Measurements from ENCODE around the gene ST6GALNAC1. TPM values are rescaled to one million over a fixed set of nuclear protein-coding genes. Genes with fewer than 3 reads are reported as not detected.

ST6GALNAC1 gene
- total and polyA plus RNA-seq, 2 donors from 2014 or later = 0.31 TPM; not detected in 1

GRCh38 chr17:76678330-76678729 is 34.8 kb upstream of the ST6GALNAC1 start:
- H3K4me3 ChIP-seq (ENCODE audit: low read length in 3 of 3) = no peak overlapping the region
- H3K9ac ChIP-seq (ENCODE audit: low read length in 3 of 3) = no peak overlapping the region
- DNase-seq (peak in 1 of 5 donors; percentile 59), FAIRE-seq (no peak)
- no peaks in the 10 kb centered on the region for H3K9me3 ChIP-seq (ENCODE audit: control insufficient read depth in 2 of 3, insufficient read depth in 1 of 3, low read length in 3 of 3)
- H3K27ac ChIP-seq (ENCODE audit: low read depth in 2 of 2, low read length in 2 of 2) = no peak overlapping the region
- intact Hi-C loops (cut with DNase I) = no loop called here
- H3K27me3 ChIP-seq (ENCODE audit: control insufficient read depth, insufficient read depth, low read length) = no peaks in the 10 kb centered on the region
- no peak for TF ChIP-seq CTCF (IDR thresholded peaks at IDR 0.05; ENCODE audit: borderline replicate concordance, extremely low read depth, insufficient read depth)
- peaks cover 0 to 7% (median 0%) of the 10 kb centered on the region in 3 donors for H3K36me3 ChIP-seq (ENCODE audit: control insufficient read depth in 2 of 3, insufficient read depth in 3 of 3, low read length in 3 of 3)
- peaks cover 0 to 2% (median 0%) of the 10 kb centered on the region in 3 donors for H3K4me1 ChIP-seq (ENCODE audit: control insufficient read depth in 2 of 3, insufficient read depth in 2 of 3, low read depth in 1 of 3, low read length in 3 of 3)

- TF ChIP-seq CTCF (IDR thresholded peaks at IDR 0.05; ENCODE audit: borderline replicate concordance, extremely low read depth, insufficient read depth) = no peak
- FAIRE-seq = no peak
- peak in 1 of 5 donors; percentile 54 for DNase-seq
Observed at GRCh38 chr17:76677406-76677805, 33.8 kb upstream of the ST6GALNAC1 start.

GRCh38 chr17:76676629-76677028 is 33.1 kb upstream of the ST6GALNAC1 start:
- Histone ChIP-seq H3K9me3 (ENCODE audit: control insufficient read depth in 2 of 3, insufficient read depth in 1 of 3, low read length in 3 of 3) (no peaks in the 10 kb centered on the region), H3K4me3 (ENCODE audit: low read length in 3 of 3) (no peak overlapping the region), H3K36me3 (ENCODE audit: control insufficient read depth in 2 of 3, insufficient read depth in 3 of 3, low read length in 3 of 3) (no peaks in the 10 kb centered on the region), H3K4me1 (ENCODE audit: control insufficient read depth in 2 of 3, insufficient read depth in 2 of 3, low read depth in 1 of 3, low read length in 3 of 3) (peaks cover 0 to 6% (median 5%) of the 10 kb centered on the region in 3 donors), H3K27me3 (ENCODE audit: control insufficient read depth, insufficient read depth, low read length) (no peaks in the 10 kb centered on the region), H3K27ac (ENCODE audit: low read depth in 2 of 2, low read length in 2 of 2) (no peak overlapping the region), H3K9ac (ENCODE audit: low read length in 3 of 3) (no peak overlapping the region)
- intact Hi-C loops (cut with DNase I) = no loop called here
- no peak for DNase-seq
- FAIRE-seq = no peak
- TF ChIP-seq CTCF (IDR thresholded peaks at IDR 0.05; ENCODE audit: borderline replicate concordance, extremely low read depth, insufficient read depth) = no peak

More at GRCh38 chr17:76677406-76677805, 33.8 kb upstream of the ST6GALNAC1 start:
- Histone ChIP-seq H3K9me3 (ENCODE audit: control insufficient read depth in 2 of 3, insufficient read depth in 1 of 3, low read length in 3 of 3) (no peaks in the 10 kb centered on the region), H3K27me3 (ENCODE audit: control insufficient read depth, insufficient read depth, low read length) (no peaks in the 10 kb centered on the region), H3K9ac (ENCODE audit: low read length in 3 of 3) (no peak overlapping the region), H3K4me3 (ENCODE audit: low read length in 3 of 3) (no peak overlapping the region), H3K27ac (ENCODE audit: low read depth in 2 of 2, low read length in 2 of 2) (no peak overlapping the region), H3K4me1 (ENCODE audit: control insufficient read depth in 2 of 3, insufficient read depth in 2 of 3, low read depth in 1 of 3, low read length in 3 of 3) (peaks cover 0 to 4% (median 4%) of the 10 kb centered on the region in 3 donors), H3K36me3 (ENCODE audit: control insufficient read depth in 2 of 3, insufficient read depth in 3 of 3, low read length in 3 of 3) (peaks cover 0 to 4% (median 0%) of the 10 kb centered on the region in 3 donors)
- intact Hi-C loops (cut with DNase I) = no loop called here

- no peak overlapping the region for H3K9ac ChIP-seq (ENCODE audit: low read length in 3 of 3)
- H3K27me3 ChIP-seq (ENCODE audit: control insufficient read depth, insufficient read depth, low read length) = no peaks in the 10 kb centered on the region
- peaks cover 3 to 13% (median 8%) of the 10 kb centered on the region in 3 donors for H3K4me1 ChIP-seq (ENCODE audit: control insufficient read depth in 2 of 3, insufficient read depth in 2 of 3, low read depth in 1 of 3, low read length in 3 of 3)
- no peak overlapping the region for H3K27ac ChIP-seq (ENCODE audit: low read depth in 2 of 2, low read length in 2 of 2)
- TF ChIP-seq CTCF (IDR thresholded peaks at IDR 0.05; ENCODE audit: borderline replicate concordance, extremely low read depth, insufficient read depth) = no peak
- no peaks in the 10 kb centered on the region for H3K36me3 ChIP-seq (ENCODE audit: control insufficient read depth in 2 of 3, insufficient read depth in 3 of 3, low read length in 3 of 3)
- intact Hi-C loops (cut with DNase I) = no loop called here
- FAIRE-seq = no peak
- H3K4me3 ChIP-seq (ENCODE audit: low read length in 3 of 3) = no peak overlapping the region
- DNase-seq = peak in 1 of 5 donors; percentile 40
- H3K9me3 ChIP-seq (ENCODE audit: control insufficient read depth in 2 of 3, insufficient read depth in 1 of 3, low read length in 3 of 3) = no peaks in the 10 kb centered on the region
Observed at GRCh38 chr17:76675648-76676047, 32.1 kb upstream of the ST6GALNAC1 start.
